Osteoblast (primary cell): ENCODE results near the gene CLDN1. TPM values are rescaled to one million over a fixed set of nuclear protein-coding genes. Genes with fewer than 3 reads are reported as not detected.

Source experiments
- DNase-seq: peaks from one replicate; pipeline ENCODE4 v3.0.0; 2011; ENCODE audit warnings: low spot score, mixed read lengths; ENCODE audit not compliant: insufficient read length; ENCODE audit errors: missing footprints
- H2AFZ ChIP-seq: 2 replicates; pipeline ENCODE4 v1.6.0; 2011; ENCODE audit warnings: mild to moderate bottlenecking, low read length
- H3K27ac ChIP-seq: 2 replicates; pipeline ENCODE4 v1.5.1; 2011; ENCODE audit warnings: mild to moderate bottlenecking, low read depth, low read length, moderate library complexity
- H3K27me3 ChIP-seq: 2 replicates; pipeline ENCODE4 v1.6.0; 2012; ENCODE audit warnings: mild to moderate bottlenecking, control low read depth, inconsistent platforms, low read length, moderate library complexity; ENCODE audit not compliant: insufficient read depth
- H3K36me3 ChIP-seq: 2 replicates; pipeline ENCODE4 v1.5.1; 2011; ENCODE audit warnings: mild to moderate bottlenecking, low read length, control low read depth, moderate library complexity; ENCODE audit not compliant: insufficient read depth
- H3K4me1 ChIP-seq: 2 replicates; pipeline ENCODE4 v1.5.1; 2011; ENCODE audit warnings: mild to moderate bottlenecking, low read length, control low read depth, moderate library complexity; ENCODE audit not compliant: insufficient read depth
- H3K4me2 ChIP-seq: 2 replicates; pipeline ENCODE4 v1.6.0; 2011; ENCODE audit warnings: mild to moderate bottlenecking, low read length; ENCODE audit not compliant: insufficient read depth
- H3K4me3 ChIP-seq: fragments of 200-600 bp; sonication (generic); 3 replicates; pipeline ENCODE4 v1.5.1; 2012; ENCODE audit warnings: mild to moderate bottlenecking, low read length, inconsistent platforms; ENCODE audit not compliant: insufficient read depth
- H3K79me2 ChIP-seq: 2 replicates; pipeline ENCODE4 v1.6.0; 2012; ENCODE audit warnings: mild to moderate bottlenecking, low read length, control low read depth, inconsistent platforms; ENCODE audit not compliant: insufficient read depth
- H3K9me3 ChIP-seq: 2 replicates; pipeline ENCODE4 v1.5.1; 2011; ENCODE audit warnings: low read depth, low read length, control low read depth
- H4K20me1 ChIP-seq: 2 replicates; pipeline ENCODE4 v1.6.0; 2012; ENCODE audit warnings: mild to moderate bottlenecking, low read length, control low read depth; ENCODE audit not compliant: insufficient read depth
- total RNA-seq: library from RNA; depleted of rRNA; stranded (reverse); fragments of >200 nt; gene quantifications from 2 replicates; pipeline ENCODE4 v1.2.3, GENCODE V29; 2012
- TF ChIP-seq, protein P1 (sequence below): IDR thresholded peaks from 2 replicates; pipeline ENCODE4 v1.5.1; 2011; ENCODE audit warnings: mild to moderate bottlenecking, low read depth, low read length, moderate library complexity; ENCODE audit errors: extremely low read depth

Gene CLDN1
- total RNA-seq, 1 donor, result 1.1 TPM

GRCh38 chr3:190301591-190301990 is 20.7 kb downstream of the CLDN1 start:
- Histone ChIP-seq H3K4me1 (no peaks in the 10 kb centered on the region), H2AFZ (peak overlapping the region; percentile 68), H3K4me2 (no peak overlapping the region), H3K79me2 (no peaks in the 10 kb centered on the region), H3K9me3 (no peaks in the 10 kb centered on the region), H3K27ac (no peak overlapping the region), H4K20me1 (no peaks in the 10 kb centered on the region), H3K4me3 (no peak overlapping the region), H3K27me3 (no peaks in the 10 kb centered on the region), H3K36me3 (no peaks in the 10 kb centered on the region)
- TF ChIP-seq, protein P1, sequence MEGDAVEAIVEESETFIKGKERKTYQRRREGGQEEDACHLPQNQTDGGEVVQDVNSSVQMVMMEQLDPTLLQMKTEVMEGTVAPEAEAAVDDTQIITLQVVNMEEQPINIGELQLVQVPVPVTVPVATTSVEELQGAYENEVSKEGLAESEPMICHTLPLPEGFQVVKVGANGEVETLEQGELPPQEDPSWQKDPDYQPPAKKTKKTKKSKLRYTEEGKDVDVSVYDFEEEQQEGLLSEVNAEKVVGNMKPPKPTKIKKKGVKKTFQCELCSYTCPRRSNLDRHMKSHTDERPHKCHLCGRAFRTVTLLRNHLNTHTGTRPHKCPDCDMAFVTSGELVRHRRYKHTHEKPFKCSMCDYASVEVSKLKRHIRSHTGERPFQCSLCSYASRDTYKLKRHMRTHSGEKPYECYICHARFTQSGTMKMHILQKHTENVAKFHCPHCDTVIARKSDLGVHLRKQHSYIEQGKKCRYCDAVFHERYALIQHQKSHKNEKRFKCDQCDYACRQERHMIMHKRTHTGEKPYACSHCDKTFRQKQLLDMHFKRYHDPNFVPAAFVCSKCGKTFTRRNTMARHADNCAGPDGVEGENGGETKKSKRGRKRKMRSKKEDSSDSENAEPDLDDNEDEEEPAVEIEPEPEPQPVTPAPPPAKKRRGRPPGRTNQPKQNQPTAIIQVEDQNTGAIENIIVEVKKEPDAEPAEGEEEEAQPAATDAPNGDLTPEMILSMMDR, result no peak
- DNase-seq, result no peak

DNA sequence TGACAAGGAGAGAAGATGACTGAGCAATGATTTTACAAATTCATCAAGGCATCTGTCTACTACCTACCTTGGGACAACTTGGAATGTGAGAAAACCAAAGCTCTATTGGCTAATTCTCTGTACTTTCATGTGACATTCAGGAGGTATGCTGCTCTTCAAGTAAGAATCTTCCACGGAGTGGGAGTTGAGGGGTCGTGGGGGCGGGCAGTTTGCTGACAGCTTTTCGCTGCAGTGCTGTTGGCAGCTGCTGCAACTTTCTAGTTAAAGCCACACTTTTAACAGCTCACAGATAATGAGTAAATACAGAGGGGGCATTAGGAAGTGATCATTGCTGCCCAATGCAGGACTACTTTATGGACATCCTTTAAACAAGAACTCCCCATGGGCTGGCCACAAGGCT is 22.3 kb downstream of the CLDN1 start:
- Histone ChIP-seq H3K27ac (no peak overlapping the region), H3K4me3 (no peak overlapping the region), H3K9me3 (no peaks in the 10 kb centered on the region), H4K20me1 (no peaks in the 10 kb centered on the region), H2AFZ (no peak overlapping the region), H3K4me1 (no peaks in the 10 kb centered on the region), H3K79me2 (no peaks in the 10 kb centered on the region), H3K27me3 (no peaks in the 10 kb centered on the region), H3K4me2 (no peak overlapping the region), H3K36me3 (no peaks in the 10 kb centered on the region)
- no peak for DNase-seq
- TF ChIP-seq, protein P1, result no peak

- H3K4me2 ChIP-seq, result no peak overlapping the region
- H3K4me1 ChIP-seq, result peaks cover 1% of the 10 kb centered on the region
- H3K79me2 ChIP-seq, result no peaks in the 10 kb centered on the region
- H3K27ac ChIP-seq, result no peak overlapping the region
- H4K20me1 ChIP-seq, result no peaks in the 10 kb centered on the region
- H2AFZ ChIP-seq, result no peak overlapping the region
- no peaks in the 10 kb centered on the region for H3K36me3 ChIP-seq
- no peaks in the 10 kb centered on the region for H3K27me3 ChIP-seq
- TF ChIP-seq, protein P1, result no peak
- H3K4me3 ChIP-seq, result no peak overlapping the region
- no peak for DNase-seq
- H3K9me3 ChIP-seq, result peaks cover 3% of the 10 kb centered on the region
Measured at GRCh38 chr3:190294030-190294429, 28.2 kb downstream of the CLDN1 start.

DNA sequence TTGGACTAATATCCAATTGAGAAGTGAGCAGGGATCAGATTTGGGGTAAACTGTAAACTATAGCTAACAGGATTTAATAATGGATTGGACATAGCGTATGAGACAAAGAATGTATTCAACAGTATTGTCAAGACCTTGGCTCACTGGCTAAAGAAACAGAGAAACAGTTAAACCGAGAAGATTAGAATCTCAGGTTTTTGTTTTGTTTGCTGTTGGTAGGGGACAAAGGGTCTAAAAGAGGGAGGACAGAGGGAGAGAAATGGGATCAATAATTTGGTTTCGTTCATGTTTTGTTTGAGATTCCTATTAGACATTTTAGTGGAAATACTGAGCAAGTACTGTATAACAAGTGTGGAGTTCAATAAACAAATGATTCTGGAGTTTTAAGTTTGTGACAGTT is 28.6 kb downstream of the CLDN1 start:
- no peak for DNase-seq
- no peaks in the 10 kb centered on the region for H3K79me2 ChIP-seq
- peaks cover 3% of the 10 kb centered on the region for H3K9me3 ChIP-seq
- no peaks in the 10 kb centered on the region for H3K27me3 ChIP-seq
- TF ChIP-seq, protein P1, result no peak
- no peak overlapping the region for H2AFZ ChIP-seq
- no peak overlapping the region for H3K27ac ChIP-seq
- H3K36me3 ChIP-seq, result no peaks in the 10 kb centered on the region
- no peak overlapping the region for H3K4me2 ChIP-seq
- no peaks in the 10 kb centered on the region for H4K20me1 ChIP-seq
- peaks cover 5% of the 10 kb centered on the region for H3K4me1 ChIP-seq
- H3K4me3 ChIP-seq, result no peak overlapping the region
